ENCODE measurements around the gene BTD. TPM values are rescaled to one million over a fixed set of nuclear protein-coding genes. Genes with fewer than 3 reads are reported as not detected.

BTD gene
- total and polyA plus RNA-seq, 2 experiments from 2014 or later = 17.8 to 20.0 TPM

GRCh38 chr3:15592968-15593367, 8.6 kb upstream of the BTD start:
- no peaks in the 10 kb centered on the region for H3K4me1 Mint-ChIP-seq
- H3K36me3 ChIP-seq (ENCODE audit: insufficient read depth) = peaks cover 43% of the 10 kb centered on the region

More at GRCh38 chr3:15592968-15593367, 8.6 kb upstream of the BTD start:
- Histone ChIP-seq H4K20me1 (replicated peaks; ENCODE audit: insufficient read depth) (no peaks in the 10 kb centered on the region), H3F3A (replicated peaks; ENCODE audit: low read depth) (peaks cover 13% of the 10 kb centered on the region), H3K9me2 (ENCODE audit: insufficient read depth) (no peaks in the 10 kb centered on the region), H3K79me2 (replicated peaks; ENCODE audit: insufficient read depth) (no peaks in the 10 kb centered on the region), H3K4me2 (no peak overlapping the region), H3K4me3 (no peak overlapping the region), H3K4me1 (ENCODE audit: insufficient read depth) (no peaks in the 10 kb centered on the region), H3K27ac (ENCODE audit: low read depth) (no peak overlapping the region), H2AFZ (no peak overlapping the region), H3K27me3 (ENCODE audit: insufficient read depth) (no peaks in the 10 kb centered on the region)
- DNase-seq (ENCODE audit: low spot score) (no peak), ATAC-seq (no peak)
- H3K9me3 Mint-ChIP-seq = peaks cover 6% of the 10 kb centered on the region; the same call in 1 of the 3 replicates
- no peak for TF ChIP-seq ZNF114 (CRISPR knock-in tag; IDR thresholded peaks at IDR 0.05)
- no peak for TF ChIP-seq NANOG (IDR thresholded peaks at IDR 0.05; ENCODE audit: borderline replicate concordance)
- TF ChIP-seq CTCF (conservative IDR thresholded peaks at IDR 0.05; ENCODE audit: low read depth in 2 of 2) = no peak
- no peak for TF ChIP-seq EZH2 (IDR thresholded peaks at IDR 0.05; ENCODE audit: low read depth, unreplicated experiment)
- no peak for TF ChIP-seq ZNF331 (CRISPR knock-in tag; IDR thresholded peaks at IDR 0.05; ENCODE audit: low read depth)
- TF ChIP-seq STAT1 (IDR thresholded peaks at IDR 0.05; ENCODE audit: unreplicated experiment) = no peak
- no peak for TF ChIP-seq EZH2phosphoT487 (IDR thresholded peaks at IDR 0.05; ENCODE audit: unreplicated experiment)
- no peak for TF ChIP-seq ZNF462 (CRISPR knock-in tag; IDR thresholded peaks at IDR 0.05)
- TF ChIP-seq CREB1 (CRISPR knock-in tag; IDR thresholded peaks at IDR 0.05; ENCODE audit: low read depth) = no peak
- no peak for TF ChIP-seq ETS1 (IDR thresholded peaks at IDR 0.05)
- no peak overlapping the region for H3K4me3 Mint-ChIP-seq
- H3K27ac Mint-ChIP-seq = no peak overlapping the region
- H3K36me3 Mint-ChIP-seq (ENCODE audit: low read depth) = peaks cover 53% of the 10 kb centered on the region; the same call in 2 of the 3 replicates
- peaks cover 6% of the 10 kb centered on the region for H3K27me3 Mint-ChIP-seq (ENCODE audit: insufficient read depth, low read depth, poor library complexity)
